ENCODE data around the gene ZMYND8.

Gene ZMYND8

DNA sequence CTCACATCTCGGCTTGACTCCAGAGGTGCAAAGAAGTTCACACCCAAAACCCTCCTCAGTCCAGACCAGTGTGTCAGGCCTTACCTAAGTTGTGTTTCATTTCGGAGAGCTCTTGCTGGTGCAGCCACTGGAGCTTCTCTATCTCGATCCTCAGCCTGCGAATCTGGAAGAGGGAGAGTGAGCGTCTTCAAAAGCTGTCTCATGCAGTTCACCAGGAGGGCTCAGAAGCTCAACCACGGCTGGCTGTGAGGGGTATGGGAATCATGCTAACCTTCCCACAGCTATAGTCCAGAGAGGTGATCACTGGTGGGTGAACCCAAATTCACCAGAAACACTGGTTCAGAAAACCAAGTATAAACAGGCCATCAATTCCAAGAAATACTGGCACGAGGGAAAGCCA, 129.4 kb downstream of the ZMYND8 start:
- no peak for TF ChIP-seq CTCF (conservative IDR thresholded peaks at IDR 0.05; ENCODE audit: low read depth, low read length)
- DNase-seq (ENCODE audit: low read depth) = no peak
- no peak overlapping the region for H3K4me3 ChIP-seq (ENCODE audit: low read depth, low read length)

GRCh38 chr20:47225458-47225857, 131.0 kb downstream of the ZMYND8 start:
- DNase-seq (ENCODE audit: low read depth) = no peak
- no peak overlapping the region for H3K4me3 ChIP-seq (ENCODE audit: low read depth, low read length)
- no peak for TF ChIP-seq CTCF (conservative IDR thresholded peaks at IDR 0.05; ENCODE audit: low read depth, low read length)

GRCh38 chr20:47224857-47225256, 131.6 kb downstream of the ZMYND8 start:
- no peak for TF ChIP-seq CTCF (conservative IDR thresholded peaks at IDR 0.05; ENCODE audit: low read depth, low read length)
- no peak for DNase-seq (ENCODE audit: low read depth)
- H3K4me3 ChIP-seq (ENCODE audit: low read depth, low read length) = no peak overlapping the region

DNA sequence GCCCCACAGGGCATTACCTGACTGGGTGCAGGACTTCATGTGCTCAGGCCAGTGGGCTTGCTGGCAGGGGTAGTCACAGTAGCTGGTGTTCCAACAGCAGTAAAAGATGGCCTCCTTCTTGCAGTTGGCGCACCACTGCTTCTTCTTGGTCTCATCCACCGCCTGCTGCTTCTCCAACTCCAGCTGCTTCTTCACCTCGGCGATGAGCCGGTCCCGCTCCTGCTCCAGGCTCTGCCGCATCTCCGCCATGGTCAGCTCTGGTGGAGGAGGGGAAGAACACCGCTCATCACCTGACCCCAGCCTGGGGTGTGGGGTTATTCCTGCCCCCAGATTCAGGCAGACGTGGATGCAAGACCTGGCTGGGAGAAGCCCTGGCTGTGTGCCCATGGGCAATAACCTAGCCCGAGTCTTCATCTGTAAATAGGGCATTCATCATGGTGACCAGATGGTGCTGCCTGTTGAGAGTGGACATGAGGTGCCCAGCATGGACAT, 132.2 kb downstream of the ZMYND8 start:
- no peak overlapping the region for H3K4me3 ChIP-seq (ENCODE audit: low read depth, low read length)
- no peak for TF ChIP-seq CTCF (conservative IDR thresholded peaks at IDR 0.05; ENCODE audit: low read depth, low read length)
- DNase-seq (ENCODE audit: low read depth) = no peak

DNA sequence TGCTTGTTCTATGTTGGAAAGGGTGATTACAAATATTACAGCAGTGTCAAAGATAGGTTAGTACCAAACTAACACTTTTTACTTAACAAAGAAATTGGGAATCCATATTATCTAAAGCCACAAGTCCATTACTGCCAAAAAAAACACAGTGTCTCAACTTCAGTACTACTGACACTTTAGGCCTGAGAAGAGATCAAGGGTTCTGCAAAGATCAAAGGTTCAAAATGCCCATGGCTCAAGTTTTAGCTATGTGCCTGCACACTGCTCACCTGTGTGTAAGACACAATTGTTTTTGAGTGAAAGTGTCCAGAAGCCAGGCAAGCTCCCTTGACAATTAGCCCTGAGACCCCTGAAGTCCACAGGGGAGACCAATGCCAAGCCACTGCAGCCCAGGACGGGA, 132.6 kb downstream of the ZMYND8 start:
- no peak for TF ChIP-seq CTCF (conservative IDR thresholded peaks at IDR 0.05; ENCODE audit: low read depth, low read length)
- DNase-seq (ENCODE audit: low read depth) = no peak
- no peak overlapping the region for H3K4me3 ChIP-seq (ENCODE audit: low read depth, low read length)

- no peak for TF ChIP-seq CTCF (conservative IDR thresholded peaks at IDR 0.05; ENCODE audit: low read depth, low read length)
- no peak for DNase-seq (ENCODE audit: low read depth)
- no peak overlapping the region for H3K4me3 ChIP-seq (ENCODE audit: low read depth, low read length)
Measured at GRCh38 chr20:47222468-47223119, 133.9 kb downstream of the ZMYND8 start.

DNA sequence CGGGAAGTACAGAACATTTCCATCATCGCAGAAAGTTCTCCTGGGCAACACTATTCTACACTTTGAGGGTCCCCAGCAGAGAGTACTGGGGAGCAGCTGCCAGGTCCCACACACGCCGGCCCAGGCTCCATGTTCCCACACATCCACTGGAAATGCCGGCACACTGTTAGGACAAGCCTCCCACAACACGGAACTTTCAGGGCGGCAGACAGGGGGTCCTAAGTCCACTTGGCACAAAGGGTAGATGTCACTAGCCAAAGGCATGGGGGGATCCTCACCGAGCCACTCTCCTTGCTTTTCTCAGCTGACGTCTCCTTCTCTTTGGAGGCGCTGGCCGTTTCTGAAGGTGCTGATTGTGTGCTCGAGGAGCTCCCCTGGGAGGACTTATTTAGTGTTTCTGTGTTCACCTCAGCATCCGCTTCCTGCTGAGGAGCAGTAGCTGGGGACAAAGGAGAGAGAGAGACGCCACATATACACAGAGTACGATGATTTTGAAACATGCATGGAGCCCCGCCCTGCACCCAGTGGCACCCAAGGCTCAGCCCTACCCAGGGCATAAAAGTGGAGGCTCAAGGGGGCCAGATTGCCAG, 135.4 kb downstream of the ZMYND8 start:
- no peak for DNase-seq (ENCODE audit: low read depth)
- no peak overlapping the region for H3K4me3 ChIP-seq (ENCODE audit: low read depth, low read length)
- no peak for TF ChIP-seq CTCF (conservative IDR thresholded peaks at IDR 0.05; ENCODE audit: low read depth, low read length)

Measured in choroid plexus epithelial cell (primary cell).